KBM-7 (cell line): ENCODE measurements around the gene SRRM5.
"Not testable (repeated sequence)": the region's sequence is repeated elsewhere in the genome, so short reads cannot be mapped to it uniquely, and the experiment has no call there.

Experiments
- DNase-seq: peaks from one replicate; pipeline ENCODE4 v3.0.0-alpha.2; 2015
- in situ Hi-C: fragments of 300-500 bp; cut with MboI; formaldehyde crosslinking; loops from 2 replicates; pipeline ENCODE4 v1.14.3; 2020; ENCODE audit warnings: low sequenced_read_pairs, low pct_unique_long_range_greater_than_20kb, mixed read lengths

SRRM5 gene

GRCh38 chr19:43611788-43612187 lies at the start of gene SRRM5:
Gene SRRM5, plus strand, starts transcription at chr19:43612088. Its CDS starts 34 bp downstream, at chr19:43612122.
- in situ Hi-C loops = no loop called here
- DNase-seq = no peak

GRCh38 chr19:43562226-43562697 lies 49.6 kb upstream of the SRRM5 start:
- no peak for DNase-seq
- in situ Hi-C loops = no loop called here

- in situ Hi-C loops = no loop called here
- peak; percentile 99 for DNase-seq
These were observed 49.1 kb upstream of the SRRM5 start for GRCh38 chr19:43562698-43563241.

DNA sequence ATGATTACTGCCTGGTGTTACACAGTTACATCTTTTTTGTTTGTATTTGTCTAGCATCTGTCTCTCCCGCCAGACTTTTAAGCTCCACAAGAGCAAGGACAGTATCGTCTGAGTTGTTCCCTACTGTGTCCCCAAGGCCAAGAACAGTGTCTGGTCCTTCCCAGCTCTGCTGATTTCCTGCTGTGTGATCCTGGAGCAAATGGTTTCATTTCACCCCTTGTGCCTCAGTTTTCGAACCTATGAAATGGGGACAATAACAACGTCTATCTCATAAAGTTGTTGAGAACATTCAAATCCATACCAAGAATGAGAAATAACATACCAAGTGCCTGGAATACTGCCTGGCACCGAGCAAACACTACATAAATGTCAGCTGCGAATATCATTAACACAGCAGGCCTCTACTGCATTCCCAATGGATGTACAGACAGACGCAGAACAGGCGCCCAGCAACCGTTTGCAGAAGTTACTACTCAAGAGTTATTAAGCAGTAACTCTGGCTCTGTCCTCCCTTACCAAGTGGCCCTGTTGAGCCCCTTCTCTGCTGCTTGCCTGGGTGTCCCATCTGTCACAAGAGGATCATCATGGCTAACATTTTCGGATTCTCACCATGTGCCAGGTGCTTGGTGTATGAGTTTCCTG lies 48.0 kb upstream of the SRRM5 start:
- in situ Hi-C loops = no loop called here

GRCh38 chr19:43564800-43565199 lies 47.1 kb upstream of the SRRM5 start:
- no peak for DNase-seq
- in situ Hi-C loops = no loop called here

More for the DNA sequence above, 48.0 kb upstream of the SRRM5 start:
- no peak for DNase-seq

DNA sequence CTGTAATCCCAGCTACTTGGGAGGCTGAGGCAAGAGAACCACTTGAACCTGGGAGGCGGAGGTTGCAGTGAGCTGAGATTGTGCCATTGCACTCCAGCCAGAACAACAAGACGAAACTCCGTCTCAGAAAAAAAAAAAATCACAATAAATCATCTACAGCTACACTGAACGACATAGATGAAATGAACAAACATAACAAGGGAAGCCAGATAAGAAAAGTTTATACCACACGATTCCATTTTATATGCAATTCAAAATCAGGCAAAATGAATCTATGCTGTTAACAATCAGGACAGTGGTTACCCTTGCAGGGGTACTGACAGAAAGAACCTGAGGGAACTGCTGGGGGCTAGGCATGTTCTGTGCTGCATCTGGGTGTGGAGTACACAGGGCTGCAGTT lies 42.2 kb upstream of the SRRM5 start:
- in situ Hi-C loops = no loop called here
- no peak for DNase-seq

DNA sequence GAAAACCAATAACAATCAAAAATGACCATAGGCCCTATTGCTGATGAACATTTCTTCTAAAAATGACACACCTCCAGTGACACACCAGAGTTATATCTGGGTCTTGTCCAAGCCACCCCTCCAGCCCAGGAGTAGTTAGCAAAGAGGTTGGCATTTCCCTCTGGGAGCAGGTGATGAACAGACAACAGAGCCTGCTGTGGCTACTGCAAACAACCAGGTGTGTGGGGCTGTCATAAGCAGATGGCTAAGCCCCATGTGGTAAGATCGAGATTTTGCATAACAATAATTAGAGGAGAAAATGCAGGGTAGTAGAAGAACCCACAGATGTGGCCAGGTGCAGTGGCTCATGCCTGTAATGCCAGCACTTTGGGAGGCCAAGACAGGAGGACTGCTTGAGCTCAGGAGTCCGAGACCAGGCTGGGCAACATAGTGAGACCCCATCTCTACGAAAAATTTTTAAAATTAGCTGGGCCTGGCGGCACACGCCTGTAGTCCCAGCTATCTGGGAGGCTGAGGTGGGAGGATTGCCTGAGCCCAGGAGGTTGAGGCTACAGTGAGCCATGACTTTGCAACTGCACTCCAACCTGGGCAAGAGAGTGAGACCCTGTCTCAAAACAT lies 41.6 kb upstream of the SRRM5 start:
- no peak for DNase-seq
- in situ Hi-C loops = no loop called here

DNA sequence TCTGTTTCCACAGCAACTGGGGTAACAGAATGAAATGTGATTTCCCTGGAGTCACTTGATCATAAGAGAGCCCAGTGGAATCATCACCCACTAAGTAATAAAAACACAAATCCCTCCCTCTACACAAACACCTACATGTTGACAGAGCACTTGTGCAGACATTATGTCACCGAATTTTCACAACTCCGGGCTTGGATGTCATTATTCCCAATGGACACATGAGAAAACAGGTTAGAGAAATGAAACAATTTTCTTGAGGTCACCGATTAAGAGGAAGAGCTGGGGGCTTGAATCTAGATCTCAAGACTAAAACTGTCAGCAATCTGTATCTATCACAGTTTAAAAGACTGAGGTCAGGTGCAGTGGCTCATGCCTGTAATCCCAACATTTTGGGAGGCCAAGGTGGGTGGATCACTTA lies 39.7 kb upstream of the SRRM5 start:
- in situ Hi-C loops = no loop called here
- no peak for DNase-seq

- in situ Hi-C loops = no loop called here
- DNase-seq = no peak
These were observed 37.3 kb upstream of the SRRM5 start for GRCh38 chr19:43574424-43575155.

GRCh38 chr19:43575156-43575950 lies 36.5 kb upstream of the SRRM5 start, which contains the start of the genes PINLYP and XRCC1:
Gene PINLYP, plus strand, starts transcription at chr19:43575801. Its CDS starts 1,391 bp downstream, at chr19:43577192.
Gene XRCC1, minus strand, starts transcription at chr19:43575527. Its CDS starts 69 bp downstream, at chr19:43575458.
- DNase-seq = peak; percentile 99
- in situ Hi-C loops = no loop called here

DNA sequence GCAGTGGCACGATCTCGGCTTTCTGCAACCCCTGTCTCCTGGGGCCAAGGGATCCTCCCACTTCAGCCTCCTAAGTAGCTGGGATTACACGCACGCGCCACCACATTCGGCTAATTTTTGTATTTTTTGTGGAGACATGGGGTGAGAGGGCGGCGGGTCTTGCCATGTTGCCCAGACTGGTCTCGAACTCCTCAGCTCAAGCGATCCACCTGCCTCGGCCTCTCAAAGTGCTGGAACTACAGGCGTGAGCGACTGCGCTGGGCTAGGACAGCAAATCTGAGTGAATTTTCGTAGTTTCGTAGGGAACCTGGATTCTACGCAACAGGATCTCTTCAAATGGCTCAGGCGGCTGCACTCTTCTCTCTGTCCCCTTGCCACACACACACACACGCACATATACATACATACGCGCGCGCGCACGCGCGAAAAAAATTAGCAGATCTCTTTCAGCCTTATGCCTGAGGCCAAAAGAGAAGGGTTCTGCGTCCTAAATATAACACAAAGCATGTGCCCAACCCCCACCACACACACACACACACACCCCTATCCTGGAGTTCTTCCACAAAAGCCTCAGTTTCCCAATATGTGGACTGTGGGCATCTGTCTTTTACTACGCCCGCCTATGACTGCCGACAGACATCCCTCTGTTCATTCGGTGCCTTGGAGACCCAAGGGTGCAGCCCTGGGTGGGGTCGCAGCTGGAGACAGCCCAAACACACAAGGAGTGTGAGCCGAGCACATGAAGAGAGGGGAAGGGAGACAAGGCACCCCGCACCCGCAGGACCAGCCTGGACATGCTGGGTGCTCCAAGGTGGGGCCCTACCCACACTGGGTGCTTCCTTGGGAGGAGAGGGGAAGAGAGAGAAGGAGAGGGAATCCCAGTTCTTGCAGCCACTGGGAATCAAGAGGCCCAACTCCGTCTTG lies 35.7 kb upstream of the SRRM5 start:
- DNase-seq = no peak
- in situ Hi-C loops = no loop called here

DNA sequence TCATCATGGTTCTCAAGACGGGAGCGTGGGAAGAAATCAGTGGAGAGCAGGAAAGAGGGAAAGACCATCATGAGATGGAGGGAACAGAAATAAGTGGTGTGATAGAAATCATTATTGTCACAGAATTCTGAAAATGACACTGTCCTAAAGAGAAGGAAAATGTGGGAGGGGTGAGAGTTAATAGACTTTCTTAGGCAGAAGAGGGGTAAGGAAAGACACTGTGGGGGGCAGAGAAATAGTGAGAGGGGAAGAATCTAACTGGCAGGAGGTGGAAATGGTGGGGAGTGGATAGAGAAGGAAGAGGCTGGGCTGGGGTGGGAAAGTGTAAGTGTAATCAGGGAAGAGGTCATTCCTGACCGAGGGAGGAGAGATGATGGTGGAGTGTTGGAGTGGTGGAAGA lies 33.1 kb upstream of the SRRM5 start:
- in situ Hi-C loops = no loop called here

DNA sequence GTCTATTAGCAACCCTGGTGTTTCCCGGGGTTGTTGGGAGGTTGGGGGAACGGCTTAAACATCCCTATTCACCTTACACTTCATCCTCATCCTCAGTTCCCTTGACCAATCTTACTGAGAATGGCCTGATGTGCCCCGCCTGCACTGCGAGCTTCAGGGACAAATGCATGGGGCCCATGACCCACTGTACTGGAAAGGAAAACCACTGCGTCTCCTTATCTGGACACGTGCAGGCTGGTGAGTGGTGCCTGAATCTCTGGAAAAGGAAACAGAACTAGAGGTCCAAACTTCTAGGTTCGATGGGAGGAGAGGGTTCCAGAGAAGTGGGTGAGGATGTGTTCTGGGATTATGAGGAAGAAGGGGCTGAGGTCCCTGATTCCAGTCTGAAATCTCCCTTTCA lies 30.4 kb upstream of the SRRM5 start:
- in situ Hi-C loops = no loop called here
- DNase-seq = no peak

More for the DNA sequence above, 33.1 kb upstream of the SRRM5 start:
- DNase-seq = no peak

DNA sequence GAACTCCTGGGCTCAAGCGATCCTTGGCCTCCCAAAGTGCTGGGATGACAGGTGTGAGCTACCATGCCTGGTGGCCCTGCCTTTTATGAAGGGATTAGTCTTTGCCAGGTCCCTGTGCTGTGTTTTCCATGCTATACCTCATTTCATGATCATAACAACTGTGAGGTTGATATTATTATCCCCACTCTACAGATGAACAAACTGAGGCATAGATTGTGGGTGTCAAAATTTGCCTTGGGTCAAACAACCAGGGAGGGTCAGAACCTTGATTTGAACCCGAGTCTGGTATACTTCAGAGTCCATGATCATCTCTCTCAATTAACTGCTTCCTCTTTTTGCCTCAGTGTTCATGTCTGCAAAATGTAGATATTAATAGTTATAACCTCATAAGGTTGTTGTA lies 29.4 kb upstream of the SRRM5 start:
- in situ Hi-C loops = no loop called here
- no peak for DNase-seq

- no peak for DNase-seq
- in situ Hi-C loops = no loop called here
These were observed 27.4 kb upstream of the SRRM5 start for GRCh38 chr19:43584484-43584883.

DNA sequence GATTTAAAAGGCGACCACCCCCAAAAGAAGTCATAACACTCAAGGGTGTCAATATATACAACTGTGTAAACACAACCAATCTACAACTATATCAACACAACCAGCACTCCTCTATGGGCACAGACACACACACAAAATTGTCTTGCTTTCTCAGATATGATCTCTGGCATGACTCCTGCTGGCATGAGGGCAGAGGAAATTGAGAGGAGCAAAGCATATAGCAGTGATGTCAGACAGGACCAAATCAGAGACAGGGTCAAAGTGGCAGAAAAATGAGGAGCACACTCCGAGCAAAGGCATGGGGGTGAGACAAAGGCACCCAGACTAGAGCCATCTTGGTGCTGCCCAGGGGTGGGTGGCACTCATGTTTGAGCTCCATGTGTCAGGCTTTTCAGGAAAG lies 25.5 kb upstream of the SRRM5 start:
- in situ Hi-C loops = no loop called here
- DNase-seq = no peak

GRCh38 chr19:43587029-43587428 lies 24.9 kb upstream of the SRRM5 start:
- in situ Hi-C loops = not testable (repeated sequence)

GRCh38 chr19:43589277-43589676 lies 22.6 kb upstream of the SRRM5 start:
- in situ Hi-C loops = no loop called here

More at GRCh38 chr19:43587029-43587428, 24.9 kb upstream of the SRRM5 start:
- not testable (repeated sequence) for DNase-seq

More at GRCh38 chr19:43589277-43589676, 22.6 kb upstream of the SRRM5 start:
- DNase-seq = no peak
